ENCODE measurements around the gene DENND10.

DENND10 gene

DNA sequence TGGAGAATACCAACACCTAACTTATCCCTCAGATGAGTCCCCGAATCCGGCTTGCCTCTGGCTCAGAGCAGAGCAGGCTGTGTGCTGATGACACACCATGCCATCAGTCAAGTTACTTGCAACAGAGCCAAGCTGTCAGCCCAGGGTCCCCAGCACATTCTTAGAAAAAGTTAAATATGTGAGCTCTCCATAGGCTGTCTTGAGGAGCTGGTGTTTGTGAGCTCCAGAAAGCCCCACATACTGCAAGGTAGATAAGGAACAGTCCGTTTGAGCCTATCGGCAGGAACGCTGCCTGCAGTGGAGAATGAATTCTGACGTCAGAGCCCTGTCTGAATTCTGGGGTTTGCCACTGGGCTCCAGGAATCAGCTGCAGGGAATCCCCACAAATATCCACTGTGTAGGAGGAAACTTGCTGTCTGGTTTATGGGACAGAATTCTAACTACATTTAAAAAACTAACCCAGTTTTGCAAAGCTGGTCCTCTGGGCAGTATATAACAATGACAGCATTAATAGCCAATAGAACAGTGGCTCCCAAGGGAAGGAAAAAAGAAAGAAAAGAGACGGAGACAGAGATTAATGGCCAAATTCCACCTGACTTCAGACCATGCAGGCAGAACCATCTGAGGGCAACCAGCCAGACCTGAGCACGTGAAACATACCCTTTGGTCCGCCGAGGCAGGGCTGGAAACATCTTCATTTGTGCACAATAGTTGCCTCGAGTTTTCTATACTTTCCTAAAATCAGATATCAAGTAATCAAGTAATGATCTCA, 58.0 kb downstream of the DENND10 start:
- Histone ChIP-seq H3K9me3 (ENCODE audit: control insufficient read depth, insufficient read depth, low read length) (no peaks in the 10 kb centered on the region), H3F3A (ENCODE audit: control insufficient read depth, insufficient read depth) (peaks cover 3% of the 10 kb centered on the region), H3K27me3 (ENCODE audit: control insufficient read depth, low read length) (no peaks in the 10 kb centered on the region), H3K9me2 (replicated peaks; ENCODE audit: control insufficient read depth, low read length) (no peaks in the 10 kb centered on the region), H3K4me3 (ENCODE audit: low read length) (no peak overlapping the region), H3K27ac (ENCODE audit: low read depth, low read length) (no peak overlapping the region), H3K79me2 (ENCODE audit: control insufficient read depth, low read length) (peaks cover 35% of the 10 kb centered on the region), H3K4me2 (ENCODE audit: low read length) (no peak overlapping the region; the same call in 1 of the 2 replicates), H4K20me1 (ENCODE audit: control insufficient read depth, insufficient read depth, low read depth, low read length) (no peaks in the 10 kb centered on the region), H3K4me1 (ENCODE audit: control insufficient read depth, low read length) (peaks cover 34% of the 10 kb centered on the region), H3K36me3 (ENCODE audit: control insufficient read depth, low read length) (peaks cover 76% of the 10 kb centered on the region)
- TF ChIP-seq EZH2phosphoT487 (IDR thresholded peaks at IDR 0.05; ENCODE audit: borderline replicate concordance, low read length) = no peak

DNA sequence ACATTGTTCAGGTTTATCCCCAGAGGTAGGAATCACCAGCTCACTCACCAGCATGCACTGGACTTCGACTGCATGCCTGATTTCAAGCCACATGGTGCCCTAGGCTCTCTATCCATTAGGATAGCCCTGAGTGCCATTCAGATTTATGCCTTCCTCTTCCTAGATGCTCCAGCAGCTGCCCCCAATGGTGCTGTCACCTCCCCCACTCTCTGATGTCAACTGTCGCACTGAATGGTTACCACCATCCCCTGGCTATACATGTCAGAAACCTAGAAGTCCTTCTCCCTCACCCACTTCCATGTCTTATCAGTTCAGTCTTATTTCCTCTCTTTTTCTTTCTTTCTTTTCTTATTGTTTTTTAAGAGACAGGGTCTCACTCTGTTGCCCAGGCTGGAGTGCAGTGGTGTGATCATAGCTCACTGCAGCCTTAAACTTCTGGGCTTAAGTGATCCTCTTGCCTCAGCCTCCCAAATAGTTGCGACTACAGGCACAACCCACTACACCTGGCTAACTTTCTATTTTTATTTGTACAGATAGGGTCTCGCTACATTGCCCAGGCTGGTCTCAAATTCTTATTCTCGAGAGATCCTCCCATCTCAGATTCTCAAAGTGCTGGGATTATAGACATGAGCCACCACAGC, 58.7 kb downstream of the DENND10 start:
- peaks cover 10% of the 10 kb centered on the region for H3F3A ChIP-seq (ENCODE audit: control insufficient read depth, insufficient read depth)
- H3K27ac ChIP-seq (ENCODE audit: low read depth, low read length) = no peak overlapping the region
- TF ChIP-seq, protein P1, sequence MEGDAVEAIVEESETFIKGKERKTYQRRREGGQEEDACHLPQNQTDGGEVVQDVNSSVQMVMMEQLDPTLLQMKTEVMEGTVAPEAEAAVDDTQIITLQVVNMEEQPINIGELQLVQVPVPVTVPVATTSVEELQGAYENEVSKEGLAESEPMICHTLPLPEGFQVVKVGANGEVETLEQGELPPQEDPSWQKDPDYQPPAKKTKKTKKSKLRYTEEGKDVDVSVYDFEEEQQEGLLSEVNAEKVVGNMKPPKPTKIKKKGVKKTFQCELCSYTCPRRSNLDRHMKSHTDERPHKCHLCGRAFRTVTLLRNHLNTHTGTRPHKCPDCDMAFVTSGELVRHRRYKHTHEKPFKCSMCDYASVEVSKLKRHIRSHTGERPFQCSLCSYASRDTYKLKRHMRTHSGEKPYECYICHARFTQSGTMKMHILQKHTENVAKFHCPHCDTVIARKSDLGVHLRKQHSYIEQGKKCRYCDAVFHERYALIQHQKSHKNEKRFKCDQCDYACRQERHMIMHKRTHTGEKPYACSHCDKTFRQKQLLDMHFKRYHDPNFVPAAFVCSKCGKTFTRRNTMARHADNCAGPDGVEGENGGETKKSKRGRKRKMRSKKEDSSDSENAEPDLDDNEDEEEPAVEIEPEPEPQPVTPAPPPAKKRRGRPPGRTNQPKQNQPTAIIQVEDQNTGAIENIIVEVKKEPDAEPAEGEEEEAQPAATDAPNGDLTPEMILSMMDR (IDR thresholded peaks at IDR 0.05; ENCODE audit: low read depth, low read length, poor library complexity, severe bottlenecking) = no peak
- TF ChIP-seq EZH2phosphoT487 (IDR thresholded peaks at IDR 0.05; ENCODE audit: borderline replicate concordance, low read length) = no peak
- no peaks in the 10 kb centered on the region for H3K9me3 ChIP-seq (ENCODE audit: control insufficient read depth, insufficient read depth, low read length)
- H3K36me3 ChIP-seq (ENCODE audit: control insufficient read depth, low read length) = peaks cover 79% of the 10 kb centered on the region
- H3K4me2 ChIP-seq (ENCODE audit: low read length) = peak overlapping the region; percentile 0; the same call in 1 of the 2 replicates
- no peak overlapping the region for H3K4me3 ChIP-seq (ENCODE audit: low read length)
- peaks cover 34% of the 10 kb centered on the region for H3K4me1 ChIP-seq (ENCODE audit: control insufficient read depth, low read length)
- no peaks in the 10 kb centered on the region for H3K9me2 ChIP-seq (replicated peaks; ENCODE audit: control insufficient read depth, low read length)
- H3K79me2 ChIP-seq (ENCODE audit: control insufficient read depth, low read length) = peaks cover 35% of the 10 kb centered on the region
- no peaks in the 10 kb centered on the region for H3K27me3 ChIP-seq (ENCODE audit: control insufficient read depth, low read length)
- no peaks in the 10 kb centered on the region for H4K20me1 ChIP-seq (ENCODE audit: control insufficient read depth, insufficient read depth, low read depth, low read length)

DNA sequence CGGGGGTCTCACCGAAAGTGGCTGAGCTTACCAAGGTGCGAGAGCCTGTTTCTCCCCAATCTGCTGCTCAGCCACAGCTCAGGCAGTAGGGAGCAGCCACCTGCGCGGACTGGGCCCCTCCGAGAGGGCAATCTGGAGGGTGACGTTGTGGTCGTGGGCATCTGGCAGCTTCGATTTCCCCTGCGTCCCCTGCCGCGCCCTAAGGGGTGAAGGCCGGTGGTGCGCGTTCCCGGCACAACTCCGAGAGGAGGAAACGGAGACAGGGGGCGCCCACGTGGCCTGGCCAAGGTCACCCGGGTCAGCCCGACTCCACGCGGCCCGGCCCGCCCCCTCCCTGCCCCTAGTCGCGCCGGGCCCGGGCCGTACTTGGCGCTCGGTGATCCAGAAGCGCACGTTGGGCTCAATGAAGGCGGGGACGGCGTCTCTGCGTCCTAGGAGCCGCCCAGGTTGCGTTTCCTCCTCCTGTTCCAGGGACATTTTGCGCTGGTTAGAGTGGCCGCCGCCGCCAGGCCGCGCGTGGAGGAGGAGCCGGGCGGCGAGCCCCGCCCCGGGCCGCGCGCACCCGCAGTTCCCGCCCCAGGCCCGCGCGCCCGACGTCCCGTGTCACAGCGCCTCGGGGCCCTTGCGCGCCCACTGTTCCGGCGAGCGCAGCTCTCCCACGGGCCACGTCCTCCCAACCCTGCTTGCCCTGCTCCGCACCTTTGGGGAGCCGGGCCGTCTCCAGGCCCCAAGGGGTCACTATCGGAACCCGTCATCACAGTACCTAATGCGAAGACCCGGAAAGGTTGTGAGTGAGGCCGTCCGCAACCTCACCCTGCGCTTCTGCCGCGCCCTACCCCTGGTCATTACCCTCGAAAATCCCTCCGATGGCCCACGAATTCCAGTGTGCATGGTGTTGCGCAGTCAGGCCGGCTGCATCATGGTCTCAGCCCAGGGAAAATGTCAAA, 61.5 kb downstream of the DENND10 start, which contains the start of gene SFXN4:
SFXN4 (minus strand) TSS at position 544 of the 947 bp plus-strand sequence; CDS start at position 477, 67 bp downstream.
- peaks cover 35% of the 10 kb centered on the region for H3K79me2 ChIP-seq (ENCODE audit: control insufficient read depth, low read length)
- peaks cover 84% of the 10 kb centered on the region for H3K36me3 ChIP-seq (ENCODE audit: control insufficient read depth, low read length)
- no peaks in the 10 kb centered on the region for H3K9me3 ChIP-seq (ENCODE audit: control insufficient read depth, insufficient read depth, low read length)
- H3K27ac ChIP-seq (ENCODE audit: low read depth, low read length) = peak within 1 kb of the TSS; percentile 71
- no peaks in the 10 kb centered on the region for H3K27me3 ChIP-seq (ENCODE audit: control insufficient read depth, low read length)
- peaks cover 52% of the 10 kb centered on the region for H3K4me1 ChIP-seq (ENCODE audit: control insufficient read depth, low read length)
- no peaks in the 10 kb centered on the region for H4K20me1 ChIP-seq (ENCODE audit: control insufficient read depth, insufficient read depth, low read depth, low read length)
- H3K9me2 ChIP-seq (replicated peaks; ENCODE audit: control insufficient read depth, low read length) = no peaks in the 10 kb centered on the region
- peaks cover 28% of the 10 kb centered on the region for H3F3A ChIP-seq (ENCODE audit: control insufficient read depth, insufficient read depth)
- TF ChIP-seq, protein P1 (IDR thresholded peaks at IDR 0.05; ENCODE audit: low read depth, low read length, poor library complexity, severe bottlenecking) = peak; percentile 15
- no peak for TF ChIP-seq EZH2phosphoT487 (IDR thresholded peaks at IDR 0.05; ENCODE audit: borderline replicate concordance, low read length)
- peak within 1 kb of the TSS; percentile 97 for H3K4me3 ChIP-seq (ENCODE audit: low read length)
- peak within 1 kb of the TSS; percentile 83 for H3K4me2 ChIP-seq (ENCODE audit: low read length)
